ENCODE data around the gene RBM19.

The RBM19 gene

GRCh38 chr12:113983777-113984448, 17.8 kb upstream of the RBM19 start:
- peaks cover 2% of the 10 kb centered on the region for H3K27me3 ChIP-seq (ENCODE audit: control insufficient read depth, insufficient read depth, low read length)
- H3K27ac ChIP-seq (ENCODE audit: low read length) = no peak overlapping the region
- H3K9me3 ChIP-seq (ENCODE audit: control insufficient read depth, low read depth, low read length) = no peaks in the 10 kb centered on the region
- H3K4me3 ChIP-seq (ENCODE audit: low read length) = no peak overlapping the region
- H3K36me3 ChIP-seq (ENCODE audit: control insufficient read depth, low read depth, low read length) = no peaks in the 10 kb centered on the region
- no peaks in the 10 kb centered on the region for H3K4me1 ChIP-seq (ENCODE audit: control insufficient read depth, low read depth, low read length)
- H3K9ac ChIP-seq (ENCODE audit: low read length) = no peak overlapping the region

DNA sequence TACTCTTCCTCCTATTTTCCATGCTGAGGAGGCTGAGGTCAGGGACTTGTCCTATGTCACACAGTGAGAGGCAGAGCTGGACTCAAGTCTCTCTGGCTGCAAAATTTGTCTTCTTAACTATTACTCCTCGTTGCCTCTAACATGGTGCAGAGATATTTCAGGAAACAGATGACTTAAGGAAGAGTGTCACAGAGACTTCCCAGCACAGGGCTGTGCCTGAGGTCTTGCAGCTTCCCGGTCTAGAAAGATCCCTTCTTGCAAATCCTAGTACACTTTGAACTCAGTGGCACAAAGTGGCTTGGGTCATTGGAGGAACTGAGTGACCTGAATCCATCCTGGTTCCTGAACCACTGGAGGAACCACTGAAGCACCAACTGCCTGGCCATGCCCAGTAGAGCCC, 17.1 kb upstream of the RBM19 start:
- Histone ChIP-seq H3K36me3 (ENCODE audit: control insufficient read depth, low read depth, low read length) (no peaks in the 10 kb centered on the region), H3K27me3 (ENCODE audit: control insufficient read depth, insufficient read depth, low read length) (no peaks in the 10 kb centered on the region), H3K27ac (ENCODE audit: low read length) (no peak overlapping the region), H3K4me3 (ENCODE audit: low read length) (no peak overlapping the region), H3K4me1 (ENCODE audit: control insufficient read depth, low read depth, low read length) (no peaks in the 10 kb centered on the region), H3K9ac (ENCODE audit: low read length) (no peak overlapping the region), H3K9me3 (ENCODE audit: control insufficient read depth, low read depth, low read length) (no peaks in the 10 kb centered on the region)

DNA sequence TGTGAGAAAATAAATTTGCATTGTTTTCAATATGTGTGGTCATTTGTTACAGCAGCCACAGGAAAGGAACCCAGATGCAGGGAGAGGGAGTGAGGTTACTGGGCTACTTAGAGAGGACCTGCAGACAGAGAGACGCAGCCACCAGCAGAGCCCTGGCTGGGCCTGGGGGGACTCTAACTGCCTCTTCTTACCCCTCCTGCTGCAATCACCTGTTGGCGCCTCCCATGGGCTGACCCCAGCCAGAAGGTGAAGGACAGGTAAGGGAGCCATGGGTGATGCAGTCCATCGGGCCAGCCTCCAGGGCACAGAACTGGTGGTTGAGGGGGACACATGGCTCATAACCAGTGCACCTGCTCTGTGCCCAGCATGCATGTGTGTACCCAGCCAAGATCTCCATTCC, 15.8 kb upstream of the RBM19 start:
- Histone ChIP-seq H3K4me1 (ENCODE audit: control insufficient read depth, low read depth, low read length) (no peaks in the 10 kb centered on the region), H3K9me3 (ENCODE audit: control insufficient read depth, low read depth, low read length) (no peaks in the 10 kb centered on the region), H3K27ac (ENCODE audit: low read length) (no peak overlapping the region), H3K27me3 (ENCODE audit: control insufficient read depth, insufficient read depth, low read length) (no peaks in the 10 kb centered on the region), H3K36me3 (ENCODE audit: control insufficient read depth, low read depth, low read length) (no peaks in the 10 kb centered on the region), H3K4me3 (ENCODE audit: low read length) (no peak overlapping the region), H3K9ac (ENCODE audit: low read length) (no peak overlapping the region)

- no peaks in the 10 kb centered on the region for H3K36me3 ChIP-seq (ENCODE audit: control insufficient read depth, low read depth, low read length)
- H3K9ac ChIP-seq (ENCODE audit: low read length) = no peak overlapping the region
- no peaks in the 10 kb centered on the region for H3K4me1 ChIP-seq (ENCODE audit: control insufficient read depth, low read depth, low read length)
- no peaks in the 10 kb centered on the region for H3K27me3 ChIP-seq (ENCODE audit: control insufficient read depth, insufficient read depth, low read length)
- no peaks in the 10 kb centered on the region for H3K9me3 ChIP-seq (ENCODE audit: control insufficient read depth, low read depth, low read length)
- H3K4me3 ChIP-seq (ENCODE audit: low read length) = no peak overlapping the region
- no peak overlapping the region for H3K27ac ChIP-seq (ENCODE audit: low read length)
Measured at GRCh38 chr12:113980537-113981337, 14.6 kb upstream of the RBM19 start.

- H3K9ac ChIP-seq (ENCODE audit: low read length) = no peak overlapping the region
- no peaks in the 10 kb centered on the region for H3K4me1 ChIP-seq (ENCODE audit: control insufficient read depth, low read depth, low read length)
- no peaks in the 10 kb centered on the region for H3K36me3 ChIP-seq (ENCODE audit: control insufficient read depth, low read depth, low read length)
- H3K4me3 ChIP-seq (ENCODE audit: low read length) = no peak overlapping the region
- no peaks in the 10 kb centered on the region for H3K27me3 ChIP-seq (ENCODE audit: control insufficient read depth, insufficient read depth, low read length)
- no peak overlapping the region for H3K27ac ChIP-seq (ENCODE audit: low read length)
- H3K9me3 ChIP-seq (ENCODE audit: control insufficient read depth, low read depth, low read length) = no peaks in the 10 kb centered on the region
Measured at GRCh38 chr12:113980054-113980453, 13.9 kb upstream of the RBM19 start.

DNA sequence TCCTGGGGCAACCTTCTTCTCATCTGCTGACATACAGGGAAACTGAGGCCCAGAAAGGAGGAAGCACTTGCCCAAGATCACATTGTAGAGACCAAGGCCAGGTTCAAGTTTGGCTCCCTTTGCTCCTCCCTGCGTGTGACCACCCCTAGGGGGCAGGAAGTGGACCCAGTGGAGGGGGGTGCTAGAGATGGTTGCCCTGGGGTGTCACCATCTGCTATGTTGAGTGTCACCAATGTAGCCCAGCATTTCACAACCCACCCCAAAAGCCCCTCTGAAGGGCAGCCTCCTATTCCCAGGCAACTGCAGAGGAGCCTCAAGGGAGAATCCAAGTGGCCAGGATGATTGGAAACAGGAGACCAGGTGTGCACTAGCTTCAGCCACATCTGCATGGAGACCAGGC, 12.0 kb upstream of the RBM19 start:
- no peaks in the 10 kb centered on the region for H3K9me3 ChIP-seq (ENCODE audit: control insufficient read depth, low read depth, low read length)
- no peak overlapping the region for H3K9ac ChIP-seq (ENCODE audit: low read length)
- no peak overlapping the region for H3K27ac ChIP-seq (ENCODE audit: low read length)
- H3K4me1 ChIP-seq (ENCODE audit: control insufficient read depth, low read depth, low read length) = no peaks in the 10 kb centered on the region
- no peak overlapping the region for H3K4me3 ChIP-seq (ENCODE audit: low read length)
- no peaks in the 10 kb centered on the region for H3K36me3 ChIP-seq (ENCODE audit: control insufficient read depth, low read depth, low read length)
- H3K27me3 ChIP-seq (ENCODE audit: control insufficient read depth, insufficient read depth, low read length) = no peaks in the 10 kb centered on the region

DNA sequence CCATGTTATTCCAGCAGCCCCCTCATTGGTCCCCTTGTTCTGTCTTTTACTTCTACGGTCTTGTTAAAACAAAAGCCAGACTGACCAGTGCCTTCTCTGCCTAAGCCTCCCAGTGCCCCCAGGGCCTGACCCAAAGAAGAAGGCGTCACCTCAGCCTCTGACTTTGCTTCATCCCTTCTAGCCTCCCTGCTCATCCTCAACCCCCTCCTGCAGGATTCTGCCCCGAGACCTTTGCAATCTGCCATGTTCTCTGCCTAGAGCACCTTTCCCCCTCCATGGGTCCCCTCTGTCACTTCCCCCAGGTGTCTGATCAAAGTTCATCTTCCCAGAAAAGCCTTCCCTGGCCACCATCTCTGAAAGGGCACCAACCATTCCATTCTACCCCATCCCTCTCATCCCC, 7.9 kb upstream of the RBM19 start:
- no peak overlapping the region for H3K27ac ChIP-seq (ENCODE audit: low read length)
- no peaks in the 10 kb centered on the region for H3K36me3 ChIP-seq (ENCODE audit: control insufficient read depth, low read depth, low read length)
- H3K4me3 ChIP-seq (ENCODE audit: low read length) = no peak overlapping the region
- H3K9me3 ChIP-seq (ENCODE audit: control insufficient read depth, low read depth, low read length) = no peaks in the 10 kb centered on the region
- no peak overlapping the region for H3K9ac ChIP-seq (ENCODE audit: low read length)
- no peaks in the 10 kb centered on the region for H3K4me1 ChIP-seq (ENCODE audit: control insufficient read depth, low read depth, low read length)
- no peaks in the 10 kb centered on the region for H3K27me3 ChIP-seq (ENCODE audit: control insufficient read depth, insufficient read depth, low read length)

GRCh38 chr12:113973109-113973904, 7.2 kb upstream of the RBM19 start:
- Histone ChIP-seq H3K27me3 (ENCODE audit: control insufficient read depth, insufficient read depth, low read length) (no peaks in the 10 kb centered on the region), H3K9me3 (ENCODE audit: control insufficient read depth, low read depth, low read length) (no peaks in the 10 kb centered on the region), H3K36me3 (ENCODE audit: control insufficient read depth, low read depth, low read length) (no peaks in the 10 kb centered on the region), H3K4me1 (ENCODE audit: control insufficient read depth, low read depth, low read length) (no peaks in the 10 kb centered on the region), H3K4me3 (ENCODE audit: low read length) (no peak overlapping the region), H3K9ac (ENCODE audit: low read length) (no peak overlapping the region), H3K27ac (ENCODE audit: low read length) (no peak overlapping the region)

DNA sequence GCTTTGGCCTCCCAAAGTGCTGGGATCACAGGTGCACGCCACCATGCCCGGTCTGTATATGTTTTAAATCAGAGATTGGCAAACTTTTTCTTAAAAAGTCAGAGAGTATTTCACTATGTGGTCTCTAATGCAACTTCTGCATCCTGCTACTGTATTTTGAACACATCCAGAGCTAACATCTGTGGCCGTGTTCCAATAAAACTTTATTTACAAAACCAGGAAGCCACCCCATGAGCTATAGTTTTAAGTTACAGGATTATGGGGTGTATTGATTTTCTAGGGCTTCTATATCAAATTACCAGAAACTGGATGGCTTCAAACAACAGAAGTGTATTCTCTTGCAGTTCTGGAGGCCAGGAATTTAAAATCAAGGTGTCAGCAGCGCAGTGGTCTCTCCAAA, 5.3 kb upstream of the RBM19 start:
- Histone ChIP-seq H3K27ac (ENCODE audit: low read length) (no peak overlapping the region), H3K9me3 (ENCODE audit: control insufficient read depth, low read depth, low read length) (no peaks in the 10 kb centered on the region), H3K27me3 (ENCODE audit: control insufficient read depth, insufficient read depth, low read length) (no peaks in the 10 kb centered on the region), H3K36me3 (ENCODE audit: control insufficient read depth, low read depth, low read length) (no peaks in the 10 kb centered on the region), H3K4me1 (ENCODE audit: control insufficient read depth, low read depth, low read length) (peaks cover 5% of the 10 kb centered on the region), H3K4me3 (ENCODE audit: low read length) (no peak overlapping the region), H3K9ac (ENCODE audit: low read length) (no peak overlapping the region)

- Histone ChIP-seq H3K27ac (ENCODE audit: low read length) (no peak overlapping the region), H3K4me1 (ENCODE audit: control insufficient read depth, low read depth, low read length) (peaks cover 5% of the 10 kb centered on the region), H3K9ac (ENCODE audit: low read length) (no peak overlapping the region), H3K9me3 (ENCODE audit: control insufficient read depth, low read depth, low read length) (no peaks in the 10 kb centered on the region), H3K27me3 (ENCODE audit: control insufficient read depth, insufficient read depth, low read length) (no peaks in the 10 kb centered on the region), H3K4me3 (ENCODE audit: low read length) (no peak overlapping the region), H3K36me3 (ENCODE audit: control insufficient read depth, low read depth, low read length) (no peaks in the 10 kb centered on the region)
Measured at GRCh38 chr12:113970211-113970610, 4.1 kb upstream of the RBM19 start.

DNA sequence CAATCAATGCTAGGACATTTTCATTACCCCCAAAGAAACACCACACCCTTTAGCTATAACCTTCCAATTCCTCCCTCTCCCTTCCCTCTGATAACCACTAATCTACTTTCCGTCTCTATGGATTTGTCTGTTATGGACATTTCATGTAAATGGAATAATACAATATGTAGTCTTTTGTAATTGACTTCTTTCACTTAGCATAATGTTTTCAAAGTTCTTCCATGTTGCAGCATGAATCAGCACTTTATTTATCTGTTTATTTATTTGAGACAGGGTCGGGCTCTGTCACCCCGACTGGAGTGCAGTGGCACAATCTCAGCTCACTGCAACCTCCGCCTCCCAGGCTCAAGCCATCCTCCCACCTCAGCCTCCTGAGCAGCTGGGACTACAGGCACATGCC, 1.2 kb upstream of the RBM19 start:
- Histone ChIP-seq H3K4me3 (ENCODE audit: low read length) (no peak overlapping the region), H3K36me3 (ENCODE audit: control insufficient read depth, low read depth, low read length) (peaks cover under 1% of the 10 kb centered on the region), H3K27ac (ENCODE audit: low read length) (no peak overlapping the region), H3K4me1 (ENCODE audit: control insufficient read depth, low read depth, low read length) (peaks cover 5% of the 10 kb centered on the region), H3K27me3 (ENCODE audit: control insufficient read depth, insufficient read depth, low read length) (no peaks in the 10 kb centered on the region), H3K9me3 (ENCODE audit: control insufficient read depth, low read depth, low read length) (no peaks in the 10 kb centered on the region), H3K9ac (ENCODE audit: low read length) (no peak overlapping the region)
